Epithelial cell of esophagus (primary cell): Measurements from ENCODE around the gene GAB4.
"Not testable (repeated sequence)": the region's sequence is repeated elsewhere in the genome, so short reads cannot be mapped to it uniquely, and the experiment has no call there.

ENCODE experiments used
- DNase-seq: peaks from one replicate; pipeline ENCODE4 v3.0.0; 2010; ENCODE audit warnings: low read depth
- H3K4me3 ChIP-seq: 2 replicates; pipeline ENCODE4 v1.5.1; 2011; ENCODE audit warnings: mild to moderate bottlenecking, low read length, control low read depth
- CTCF ChIP-seq: IDR thresholded peaks from 2 replicates; pipeline ENCODE4 v1.5.1; 2011; ENCODE audit warnings: low read depth, mild to moderate bottlenecking, low read length, control low read depth, inconsistent platforms; ENCODE audit not compliant: insufficient read depth; ENCODE audit errors: missing control alignments

Gene GAB4

GRCh38 chr22:16954060-16954403, 54.0 kb downstream of the GAB4 start:
- no peak for DNase-seq
- TF ChIP-seq CTCF: no peak
- H3K4me3 ChIP-seq: no peak overlapping the region

GRCh38 chr22:16953206-16954059, 54.6 kb downstream of the GAB4 start:
- DNase-seq: no peak
- no peak overlapping the region for H3K4me3 ChIP-seq
- TF ChIP-seq CTCF: no peak

GRCh38 chr22:16949561-16949960, 58.5 kb downstream of the GAB4 start:
- no peak overlapping the region for H3K4me3 ChIP-seq
- no peak for TF ChIP-seq CTCF

GRCh38 chr22:16937811-16938210, 70.2 kb downstream of the GAB4 start:
- H3K4me3 ChIP-seq: no peak overlapping the region
- TF ChIP-seq CTCF: no peak
- no peak for DNase-seq

More at GRCh38 chr22:16949561-16949960, 58.5 kb downstream of the GAB4 start:
- no peak for DNase-seq

- DNase-seq, H3K4me3 ChIP-seq: not testable (repeated sequence)
These were observed 70.8 kb downstream of the GAB4 start for GRCh38 chr22:16937209-16937608.

- no peak overlapping the region for H3K4me3 ChIP-seq
- no peak for DNase-seq
- no peak for TF ChIP-seq CTCF
These were observed 71.4 kb downstream of the GAB4 start for GRCh38 chr22:16936625-16937024.

- no peak for DNase-seq
- no peak for TF ChIP-seq CTCF
- H3K4me3 ChIP-seq: no peak overlapping the region
These were observed 72.8 kb downstream of the GAB4 start for GRCh38 chr22:16935209-16935608.
